SW480 (cell line): ENCODE data around the gene HDAC8.

Experiments used
- DNase-seq: peaks from one replicate; pipeline ENCODE4 v3.0.0-alpha.2; 2016; ENCODE audit warnings: low spot score

HDAC8 gene

GRCh38 chrX:72294497-72294896 lies 278.1 kb downstream of the HDAC8 start:
- DNase-seq: no peak

- no peak for DNase-seq
Observed at GRCh38 chrX:72282302-72282701, 290.3 kb downstream of the HDAC8 start.

GRCh38 chrX:72280321-72280845 lies 292.3 kb downstream of the HDAC8 start:
- DNase-seq: no peak
